ENCODE measurements around the gene REC114.

- no peak for TF ChIP-seq MLX (CRISPR knock-in tag; conservative IDR thresholded peaks at IDR 0.05)
- TF ChIP-seq CTCF (IDR thresholded peaks at IDR 0.05 in 2 of 3, conservative IDR thresholded peaks at IDR 0.05 in 1 of 3; ENCODE audit: insufficient read depth in 2 of 3, low read depth in 1 of 3, low read length in 3 of 3), result no peak
- no peak for TF ChIP-seq BHLHE40 (IDR thresholded peaks at IDR 0.05; ENCODE audit: low read length)
- no peak for TF ChIP-seq ZNF217 (CRISPR knock-in tag; IDR thresholded peaks at IDR 0.05)
- TF ChIP-seq POLR2A (conservative IDR thresholded peaks at IDR 0.05), result no peak
- no peak for TF ChIP-seq ZNF408 (CRISPR knock-in tag; IDR thresholded peaks at IDR 0.05; ENCODE audit: low read depth)
- TF ChIP-seq ZNF274 (IDR thresholded peaks at IDR 0.05; ENCODE audit: borderline replicate concordance, low read depth, low read length), result no peak
- TF ChIP-seq TAF1 (IDR thresholded peaks at IDR 0.05; ENCODE audit: control insufficient read depth, extremely low read depth, insufficient read depth, low read length, severe bottlenecking), result no peak
- no peak for TF ChIP-seq ZNF232 (CRISPR knock-in tag; IDR thresholded peaks at IDR 0.05)
- no peak for TF ChIP-seq POLR2H (tag; IDR thresholded peaks at IDR 0.05; ENCODE audit: low read depth)
- TF ChIP-seq, protein P1, sequence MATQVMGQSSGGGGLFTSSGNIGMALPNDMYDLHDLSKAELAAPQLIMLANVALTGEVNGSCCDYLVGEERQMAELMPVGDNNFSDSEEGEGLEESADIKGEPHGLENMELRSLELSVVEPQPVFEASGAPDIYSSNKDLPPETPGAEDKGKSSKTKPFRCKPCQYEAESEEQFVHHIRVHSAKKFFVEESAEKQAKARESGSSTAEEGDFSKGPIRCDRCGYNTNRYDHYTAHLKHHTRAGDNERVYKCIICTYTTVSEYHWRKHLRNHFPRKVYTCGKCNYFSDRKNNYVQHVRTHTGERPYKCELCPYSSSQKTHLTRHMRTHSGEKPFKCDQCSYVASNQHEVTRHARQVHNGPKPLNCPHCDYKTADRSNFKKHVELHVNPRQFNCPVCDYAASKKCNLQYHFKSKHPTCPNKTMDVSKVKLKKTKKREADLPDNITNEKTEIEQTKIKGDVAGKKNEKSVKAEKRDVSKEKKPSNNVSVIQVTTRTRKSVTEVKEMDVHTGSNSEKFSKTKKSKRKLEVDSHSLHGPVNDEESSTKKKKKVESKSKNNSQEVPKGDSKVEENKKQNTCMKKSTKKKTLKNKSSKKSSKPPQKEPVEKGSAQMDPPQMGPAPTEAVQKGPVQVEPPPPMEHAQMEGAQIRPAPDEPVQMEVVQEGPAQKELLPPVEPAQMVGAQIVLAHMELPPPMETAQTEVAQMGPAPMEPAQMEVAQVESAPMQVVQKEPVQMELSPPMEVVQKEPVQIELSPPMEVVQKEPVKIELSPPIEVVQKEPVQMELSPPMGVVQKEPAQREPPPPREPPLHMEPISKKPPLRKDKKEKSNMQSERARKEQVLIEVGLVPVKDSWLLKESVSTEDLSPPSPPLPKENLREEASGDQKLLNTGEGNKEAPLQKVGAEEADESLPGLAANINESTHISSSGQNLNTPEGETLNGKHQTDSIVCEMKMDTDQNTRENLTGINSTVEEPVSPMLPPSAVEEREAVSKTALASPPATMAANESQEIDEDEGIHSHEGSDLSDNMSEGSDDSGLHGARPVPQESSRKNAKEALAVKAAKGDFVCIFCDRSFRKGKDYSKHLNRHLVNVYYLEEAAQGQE (IDR thresholded peaks at IDR 0.05; ENCODE audit: borderline replicate concordance), result no peak
- TF ChIP-seq, protein P1 (CRISPR knock-in tag; IDR thresholded peaks at IDR 0.05; ENCODE audit: low read depth), result no peak
- no peak for TF ChIP-seq MAX (CRISPR knock-in tag; IDR thresholded peaks at IDR 0.05)
These were observed 51.0 kb downstream of the REC114 start for GRCh38 chr15:73493922-73494321.

All from K562 (cell line).